ENCODE results near the gene SCYL3. TPM values are rescaled to one million over a fixed set of nuclear protein-coding genes. Genes with fewer than 3 reads are reported as not detected.

SCYL3 gene
- total RNA-seq, 2 donors from 2014 or later = 7.0 to 7.3 TPM

DNA sequence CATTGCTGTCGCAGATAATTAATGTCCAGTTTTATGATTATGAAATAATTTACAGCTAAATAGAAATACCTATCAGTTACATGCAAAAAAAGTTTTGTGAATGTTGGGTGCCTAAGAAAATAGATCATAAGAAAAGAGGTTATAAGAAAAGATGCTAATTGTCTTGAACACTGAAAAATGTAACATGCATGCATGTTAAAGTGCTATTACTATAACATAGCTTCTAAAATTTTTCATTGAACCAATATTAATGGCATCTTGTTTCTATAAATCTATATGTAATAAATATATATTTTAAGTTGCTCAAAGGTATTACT lies 35.5 kb upstream of the SCYL3 start:
- TF ChIP-seq, protein P1, sequence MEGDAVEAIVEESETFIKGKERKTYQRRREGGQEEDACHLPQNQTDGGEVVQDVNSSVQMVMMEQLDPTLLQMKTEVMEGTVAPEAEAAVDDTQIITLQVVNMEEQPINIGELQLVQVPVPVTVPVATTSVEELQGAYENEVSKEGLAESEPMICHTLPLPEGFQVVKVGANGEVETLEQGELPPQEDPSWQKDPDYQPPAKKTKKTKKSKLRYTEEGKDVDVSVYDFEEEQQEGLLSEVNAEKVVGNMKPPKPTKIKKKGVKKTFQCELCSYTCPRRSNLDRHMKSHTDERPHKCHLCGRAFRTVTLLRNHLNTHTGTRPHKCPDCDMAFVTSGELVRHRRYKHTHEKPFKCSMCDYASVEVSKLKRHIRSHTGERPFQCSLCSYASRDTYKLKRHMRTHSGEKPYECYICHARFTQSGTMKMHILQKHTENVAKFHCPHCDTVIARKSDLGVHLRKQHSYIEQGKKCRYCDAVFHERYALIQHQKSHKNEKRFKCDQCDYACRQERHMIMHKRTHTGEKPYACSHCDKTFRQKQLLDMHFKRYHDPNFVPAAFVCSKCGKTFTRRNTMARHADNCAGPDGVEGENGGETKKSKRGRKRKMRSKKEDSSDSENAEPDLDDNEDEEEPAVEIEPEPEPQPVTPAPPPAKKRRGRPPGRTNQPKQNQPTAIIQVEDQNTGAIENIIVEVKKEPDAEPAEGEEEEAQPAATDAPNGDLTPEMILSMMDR (IDR thresholded peaks at IDR 0.05) = no peak
- Histone ChIP-seq H3K27me3 (no peaks in the 10 kb centered on the region), H3K36me3 (replicated peaks in 1 of 2; ENCODE audit: insufficient read depth in 1 of 2, low read depth in 2 of 2) (no peaks in the 10 kb centered on the region), H3K27ac (no peak overlapping the region), H3K4me3 (no peak overlapping the region), H3K4me1 (no peaks in the 10 kb centered on the region), H3K9me3 (no peaks in the 10 kb centered on the region)
- ATAC-seq (no peak), DNase-seq (no peak)
- 11 to 12% methylated on average over 1 of the region's 1 CpG for WGBS, 2 donors
- intact Hi-C loops (cut with DNase I) = no loop called here

DNA sequence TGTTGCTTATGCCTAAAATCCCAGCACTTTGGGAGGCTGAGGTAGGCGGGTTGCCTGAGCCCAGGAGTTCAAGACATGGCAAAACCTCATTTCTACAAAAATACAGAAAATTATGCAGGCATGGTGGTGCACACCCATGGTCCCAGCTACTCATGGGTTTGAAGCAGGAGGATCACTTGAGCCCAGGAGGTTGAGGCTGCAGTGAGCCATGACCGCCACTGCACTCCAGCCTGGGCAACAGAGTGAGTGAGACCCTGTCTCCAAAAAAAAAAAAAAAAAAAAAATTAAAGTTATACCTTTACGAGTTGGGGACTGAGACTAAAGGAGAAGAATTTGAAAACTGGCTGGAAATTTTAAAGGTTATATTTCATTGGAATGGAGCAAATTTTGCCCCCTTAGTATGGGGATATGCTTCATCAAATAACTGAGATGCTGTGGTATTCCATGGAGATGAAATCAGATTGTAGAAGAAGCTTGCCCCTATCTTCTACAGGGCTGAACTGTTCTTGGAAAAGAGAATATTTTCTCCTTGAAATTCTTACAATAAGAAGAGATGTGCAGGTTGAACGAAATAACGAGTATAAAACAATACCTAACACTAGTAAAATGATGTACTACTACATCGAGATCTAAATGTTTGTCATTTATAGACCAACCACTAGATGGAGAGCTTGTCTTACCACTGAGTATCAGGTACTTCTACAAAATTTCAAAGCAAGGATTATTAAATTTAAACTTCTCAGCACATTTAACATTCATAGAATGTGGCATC lies 34.9 kb upstream of the SCYL3 start:
- TF ChIP-seq, protein P1 (IDR thresholded peaks at IDR 0.05) = peak; percentile 12 to 79 (median 67)
- TF ChIP-seq POLR2A (IDR thresholded peaks at IDR 0.05) = no peak
- ATAC-seq = peak; percentile 45
- DNase-seq = no peak
- H3K4me3 ChIP-seq = no peak overlapping the region
- H3K27me3 ChIP-seq = no peaks in the 10 kb centered on the region
- no peak overlapping the region for H3K27ac ChIP-seq
- no peaks in the 10 kb centered on the region for H3K4me1 ChIP-seq
- intact Hi-C loops (cut with DNase I) = no loop called here
- no peaks in the 10 kb centered on the region for H3K36me3 ChIP-seq (replicated peaks in 1 of 2; ENCODE audit: insufficient read depth in 1 of 2, low read depth in 2 of 2)
- WGBS, 2 donors = 28 to 37% methylated on average over 5 to 6 of the region's 6 CpGs
- no peaks in the 10 kb centered on the region for H3K9me3 ChIP-seq

DNA sequence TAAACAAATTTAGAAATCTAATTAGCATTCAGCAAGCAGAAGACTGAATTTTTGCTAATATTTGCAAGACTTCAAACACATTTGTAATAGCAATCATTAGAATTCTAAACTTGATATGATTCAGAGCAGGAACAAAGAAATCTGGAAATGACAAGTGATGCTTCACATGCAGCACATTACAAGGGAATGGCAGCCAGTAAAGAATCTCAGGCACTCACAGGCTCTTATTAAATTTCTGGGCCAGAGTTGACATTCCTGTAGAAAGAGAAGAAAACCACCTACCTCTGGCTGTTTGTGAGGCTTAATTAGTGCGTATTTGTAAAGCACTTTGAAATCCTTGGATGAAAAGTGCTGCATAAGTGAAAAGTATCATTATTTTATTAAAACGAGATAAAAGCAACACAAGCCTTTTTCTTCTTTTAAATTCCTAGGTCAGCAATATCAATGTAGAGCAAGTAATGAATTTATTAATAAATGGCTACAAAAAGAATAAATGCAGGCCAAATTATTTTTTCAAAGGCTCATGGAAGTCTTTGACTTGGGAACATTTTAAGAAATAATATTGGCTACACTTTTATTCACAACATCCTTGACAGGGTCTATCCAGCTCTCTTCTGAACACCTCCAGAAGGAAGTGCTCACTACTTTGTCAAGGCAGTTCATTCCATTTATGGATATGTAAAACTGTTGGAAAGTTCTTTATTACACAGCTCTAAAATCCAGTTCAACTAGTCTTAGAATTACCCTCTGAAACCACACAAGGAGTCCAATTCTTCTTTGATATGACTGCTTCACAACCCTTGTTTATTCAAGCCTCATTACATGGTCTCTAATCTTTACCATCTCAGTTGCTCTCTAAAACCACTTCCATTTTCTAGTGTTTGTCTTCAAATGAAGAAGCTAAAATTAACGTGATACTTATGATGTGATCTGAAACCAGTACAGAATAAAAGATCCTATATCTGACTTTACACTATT lies 32.1 kb upstream of the SCYL3 start:
- no peak for DNase-seq
- no peaks in the 10 kb centered on the region for H3K9me3 ChIP-seq
- no peak overlapping the region for H3K27ac ChIP-seq
- intact Hi-C loops (cut with DNase I) = no loop called here
- no peaks in the 10 kb centered on the region for H3K27me3 ChIP-seq
- no peak for ATAC-seq
- H3K4me3 ChIP-seq = no peak overlapping the region
- 61 to 72% methylated on average over 3 of the region's 3 CpGs for WGBS, 2 donors
- no peak for TF ChIP-seq POLR2A (IDR thresholded peaks at IDR 0.05)
- TF ChIP-seq, protein P1 (IDR thresholded peaks at IDR 0.05) = no peak
- no peaks in the 10 kb centered on the region for H3K36me3 ChIP-seq (replicated peaks in 1 of 2; ENCODE audit: insufficient read depth in 1 of 2, low read depth in 2 of 2)
- H3K4me1 ChIP-seq = no peaks in the 10 kb centered on the region

DNA sequence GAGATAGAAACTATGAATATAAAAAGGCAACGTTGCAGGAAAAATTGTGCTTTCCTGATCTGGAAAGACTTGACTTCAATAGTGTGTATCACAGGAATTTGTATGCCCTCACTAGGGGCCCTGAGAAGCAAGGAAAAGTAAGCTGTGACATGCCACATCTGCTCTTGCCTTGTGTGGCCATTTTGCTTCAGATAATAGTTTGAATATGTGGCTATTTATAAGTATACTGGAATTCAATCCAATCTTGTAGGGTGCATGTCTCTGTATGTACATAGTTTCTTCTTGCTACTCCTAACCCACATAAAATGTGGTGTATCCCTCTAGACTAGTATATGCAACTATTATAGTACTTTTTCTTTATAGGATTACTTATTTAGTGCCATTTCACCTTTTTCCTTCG lies 31.1 kb upstream of the SCYL3 start:
- Histone ChIP-seq H3K27me3 (no peaks in the 10 kb centered on the region), H3K27ac (no peak overlapping the region), H3K9me3 (no peaks in the 10 kb centered on the region), H3K36me3 (replicated peaks in 1 of 2; ENCODE audit: insufficient read depth in 1 of 2, low read depth in 2 of 2) (no peaks in the 10 kb centered on the region), H3K4me1 (no peaks in the 10 kb centered on the region), H3K4me3 (no peak overlapping the region)
- TF ChIP-seq, protein P1 (IDR thresholded peaks at IDR 0.05) = no peak
- no peak for TF ChIP-seq POLR2A (IDR thresholded peaks at IDR 0.05)
- ATAC-seq = no peak
- intact Hi-C loops (cut with DNase I) = no loop called here
- WGBS, 2 donors = 69 to 70% methylated on average over 2 of the region's 2 CpGs
- no peak for DNase-seq
